T-cell (primary cell): ENCODE data around the gene LCE5A. TPM values are rescaled to one million over a fixed set of nuclear protein-coding genes. Genes with fewer than 3 reads are reported as not detected.
"Not testable (repeated sequence)": the region's sequence is repeated elsewhere in the genome, so short reads cannot be mapped to it uniquely, and the experiment has no call there.

Experiments used
- ATAC-seq, 4 experiments: fragments of 200-7000 bp in 3 of 4; fragments of 150-1000 bp in 1 of 4; cut with Tn5 transposase; replicated peaks in 1 of 4; 1 replicate in 3 of 4; 2 replicates in 1 of 4; pipeline ENCODE4 v1.10.0; 2021; ENCODE audit warnings: moderate library complexity in 3 of 4, mild to moderate bottlenecking in 2 of 4, moderate number of reproducible peaks in 1 of 4
- CTCF ChIA-PET, 2 donors: fragments of 300-600 bp; sonication (Branson Sonifier 250); formaldehyde crosslinking; loops; one replicate each; lab custom pipeline; 2022; ENCODE audit warnings: antibody characterized with exemption in 2 of 2; lab: Charles Lee
- POLR2A ChIA-PET, 2 donors: fragments of 300-600 bp; sonication (Branson Sonifier 250); formaldehyde crosslinking; loops; one replicate each; lab custom pipeline; 2022; ENCODE audit warnings: antibody characterized with exemption in 2 of 2; lab: Charles Lee
- DNase-seq, 35 experiments: peaks; one replicate each; pipeline versions ENCODE4 v3.0.0 to v3.0.0-alpha.2; 2013 to 2023
- H3K27ac ChIP-seq: one replicate; pipeline ENCODE4 v1.5.1; 2013; ENCODE audit warnings: low read length
- H3K27me3 ChIP-seq, 2 experiments: replicated peaks in 1 of 2; 1 replicate in 1 of 2; 2 replicates in 1 of 2; pipeline versions ENCODE4 v1.6.1 to v1.7.0; 2013; ENCODE audit warnings: low read length in 1 of 2, mixed read lengths in 1 of 2; ENCODE audit not compliant: control insufficient read depth in 2 of 2, insufficient read depth in 2 of 2; ENCODE audit errors: extremely low read depth in 1 of 2
- H3K36me3 ChIP-seq, 2 donors: 1 replicate in 1 of 2; 2 replicates in 1 of 2; pipeline versions ENCODE4 v1.6.1 to v1.7.0; 2013; ENCODE audit warnings: low read length in 1 of 2; ENCODE audit not compliant: control insufficient read depth in 2 of 2, insufficient read depth in 1 of 2; ENCODE audit errors: extremely low read depth in 1 of 2
- H3K4me1 ChIP-seq, 2 experiments: 1 replicate in 1 of 2; 2 replicates in 1 of 2; pipeline versions ENCODE4 v1.6.1 to v1.7.0; 2013; ENCODE audit warnings: low read length in 2 of 2, mixed read lengths in 1 of 2; ENCODE audit not compliant: insufficient read depth in 2 of 2, control insufficient read depth in 1 of 2; ENCODE audit errors: extremely low read depth in 1 of 2
- H3K4me3 ChIP-seq, 2 donors: 1 replicate in 1 of 2; 2 replicates in 1 of 2; pipeline versions ENCODE4 v1.5.1 to v1.7.0; 2013; ENCODE audit warnings: mild to moderate bottlenecking in 2 of 2, low read length in 1 of 2, moderate library complexity in 1 of 2; ENCODE audit not compliant: control insufficient read depth in 1 of 2; ENCODE audit errors: extremely low read depth in 1 of 2
- H3K9me3 ChIP-seq: 2 replicates; pipeline ENCODE4 v1.7.0; 2013
- H3K27ac Mint-ChIP-seq, 2 donors: one replicate each; pipeline ENCODE4 v1.8.0; 2020 to 2021; ENCODE audit warnings: mild to moderate bottlenecking in 2 of 2, mixed read lengths in 2 of 2
- H3K27me3 Mint-ChIP-seq, 2 donors: one replicate each; pipeline ENCODE4 v1.8.0; 2021 to 2022; ENCODE audit warnings: mixed read lengths in 2 of 2
- H3K36me3 Mint-ChIP-seq: one replicate; pipeline ENCODE4 v1.8.0; 2021; ENCODE audit warnings: mixed read lengths
- H3K4me1 Mint-ChIP-seq, 3 donors: one replicate each; pipeline ENCODE4 v1.8.0; 2020 to 2022; ENCODE audit warnings: mixed read lengths in 3 of 3, mild to moderate bottlenecking in 1 of 3
- H3K4me3 Mint-ChIP-seq, 3 donors: one replicate each; pipeline ENCODE4 v1.8.0; 2020 to 2022; ENCODE audit warnings: mild to moderate bottlenecking in 3 of 3, mixed read lengths in 3 of 3, moderate library complexity in 3 of 3
- H3K9me3 Mint-ChIP-seq, 3 donors: one replicate each; pipeline ENCODE4 v1.8.0; 2020 to 2022; ENCODE audit warnings: mixed read lengths in 3 of 3
- WGBS: methylation state at CpG from one replicate; pipeline ENCODE4 v1.1.5; 2013; ENCODE audit warnings: missing lambda C conversion rate; ENCODE audit not compliant: insufficient coverage; 5-methylcytosine and 5-hydroxymethylcytosine counted together
- total RNA-seq, 35 experiments: library from RNA in 6 of 35; stranded (reverse) in 6 of 35; fragments of 120-200 nt in 1 of 35; gene quantifications; one replicate each; pipeline versions ENCODE4 v1.2.1 to v1.2.4 and lab custom pipeline; 2013 to 2026

Gene LCE5A
- total RNA-seq, 5 donors from 2014 or later (not counting 1 experiment from before 2014, with no cell fraction given): not detected

- no peaks in the 10 kb centered on the region for H3K4me1 ChIP-seq
- DNase-seq (no peak), ATAC-seq (no peak)
- WGBS: 11% methylated on average over 1 of the region's 1 CpG
- no peak overlapping the region for H3K4me3 Mint-ChIP-seq
- H3K9me3 Mint-ChIP-seq: peaks cover 2 to 9% (median 3%) of the 10 kb centered on the region in 3 donors
- no peaks in the 10 kb centered on the region for H3K4me1 Mint-ChIP-seq
- no peaks in the 10 kb centered on the region for H3K36me3 Mint-ChIP-seq
- ChIA-PET CTCF (no interaction called here), POLR2A (no interaction called here)
- H3K4me3 ChIP-seq: no peak overlapping the region
- no peaks in the 10 kb centered on the region for H3K36me3 ChIP-seq
- peaks cover 0 to 15% of the 10 kb centered on the region in 2 experiments for H3K27me3 ChIP-seq
- H3K27me3 Mint-ChIP-seq: peaks cover 10 to 17% of the 10 kb centered on the region in 2 donors
- no peak overlapping the region for H3K27ac Mint-ChIP-seq
- no peaks in the 10 kb centered on the region for H3K9me3 ChIP-seq
- no peak overlapping the region for H3K27ac ChIP-seq
Measured at GRCh38 chr1:152546704-152547103, 36.1 kb downstream of the LCE5A start.

GRCh38 chr1:152548358-152548757 is 37.8 kb downstream of the LCE5A start:
- H3K4me3 Mint-ChIP-seq, CTCF ChIA-PET, H3K27ac Mint-ChIP-seq, H3K4me1 ChIP-seq, H3K36me3 ChIP-seq, H3K27me3 Mint-ChIP-seq, POLR2A ChIA-PET, H3K36me3 Mint-ChIP-seq, H3K27ac ChIP-seq, ATAC-seq, H3K9me3 Mint-ChIP-seq, H3K9me3 ChIP-seq, DNase-seq, H3K4me3 ChIP-seq, H3K4me1 Mint-ChIP-seq: not testable (repeated sequence)
- peaks cover 0 to 11% of the 10 kb centered on the region in 2 experiments for H3K27me3 ChIP-seq
- no CpG with 5 or more reads among the region's 1 CpG for WGBS

Other genes with a start within 250 kb of the LCE5A start
- gene FLG, start 185.6 kb upstream of the LCE5A start, total RNA-seq: not detected
- gene FLG2, start 150.8 kb upstream of the LCE5A start, total RNA-seq: not detected
- not detected for gene CRNN, start 96.5 kb upstream of the LCE5A start, total RNA-seq
- gene CRCT1, start 3.7 kb downstream of the LCE5A start, total RNA-seq: not detected
- gene LCE3E, start 56.0 kb downstream of the LCE5A start, total RNA-seq: not detected
- not detected for gene LCE3D, start 69.7 kb downstream of the LCE5A start, total RNA-seq
- not detected for gene LCE3C, start 89.4 kb downstream of the LCE5A start, total RNA-seq
- not detected for gene LCE3B, start 103.0 kb downstream of the LCE5A start, total RNA-seq
- gene LCE3A, start 112.3 kb downstream of the LCE5A start, total RNA-seq: not detected
- gene LCE2D, start 152.6 kb downstream of the LCE5A start, total RNA-seq: not detected
- not detected for gene LCE2C, start 164.5 kb downstream of the LCE5A start, total RNA-seq
- not detected for gene LCE2B, start 175.3 kb downstream of the LCE5A start, total RNA-seq
- not detected for gene LCE2A, start 187.5 kb downstream of the LCE5A start, total RNA-seq
- gene LCE4A, start 197.4 kb downstream of the LCE5A start, total RNA-seq: not detected
- gene KPRP, start 247.2 kb downstream of the LCE5A start, total RNA-seq: not detected